Inflammatory macrophage treated with lipopolysaccharide for 4 hours (primary cell): ENCODE results near the gene GNG2.

Experiments
- DNase-seq: peaks from one replicate; pipeline ENCODE4 v3.0.0-alpha.2; 2020

GNG2 gene

DNA sequence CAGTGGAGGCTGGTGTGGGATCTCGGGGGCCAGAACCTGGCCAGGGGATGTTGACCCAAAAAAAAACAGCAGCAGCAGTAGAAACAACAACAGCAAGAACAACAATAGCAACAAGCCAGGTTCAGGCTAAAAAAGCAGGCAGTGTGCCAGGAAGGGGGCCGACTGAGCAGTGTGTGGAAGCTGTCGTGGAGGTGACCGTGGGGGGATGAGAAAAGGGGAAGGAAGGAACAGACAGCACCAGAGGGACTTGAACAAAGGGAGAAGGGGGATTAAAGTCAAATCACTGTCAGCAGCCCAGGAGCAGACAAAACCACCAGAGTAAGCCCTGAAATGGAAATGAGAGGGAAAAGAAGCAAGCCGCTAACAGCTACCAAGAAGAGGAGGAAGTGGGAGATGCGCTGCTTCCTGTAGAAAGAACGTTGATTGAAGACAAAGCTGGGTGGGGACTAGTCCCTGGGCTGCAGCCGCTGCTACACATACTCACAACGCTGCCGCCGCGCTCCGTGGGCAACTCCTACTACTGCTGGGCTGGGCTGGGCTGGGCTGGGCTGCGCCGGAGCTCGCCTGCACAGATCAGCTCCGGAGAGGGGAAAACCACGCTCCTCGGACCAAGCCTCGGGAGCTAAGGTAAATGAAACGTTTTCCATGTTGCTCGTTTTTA is at the start of gene GNG2:
TSS of gene GNG2 (plus strand) at position 449 of the 661 bp plus-strand sequence. CDS start 90,067 bp downstream, outside the sequence.
- DNase-seq = peak; percentile 87

DNA sequence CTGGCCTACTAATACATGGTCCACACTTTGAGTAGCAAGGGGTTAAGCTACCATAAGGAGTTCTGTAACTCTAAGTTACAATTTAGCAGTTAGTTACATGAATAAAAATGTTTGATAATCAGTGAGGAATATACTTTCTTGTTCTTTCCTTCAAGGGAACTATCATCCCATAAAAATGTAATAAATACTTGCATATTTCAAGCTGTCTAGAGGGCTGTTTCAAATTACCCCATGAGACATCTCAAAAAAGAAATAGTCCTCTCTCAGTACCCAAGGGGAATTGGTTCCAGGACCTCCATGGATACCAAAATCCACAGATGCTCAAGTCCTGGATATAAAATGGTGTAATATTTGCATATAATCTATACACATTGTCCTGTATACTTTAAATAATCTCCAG is 48.7 kb upstream of the GNG2 start:
- no peak for DNase-seq

GRCh38 chr14:51816031-51816430 is 44.4 kb upstream of the GNG2 start:
- DNase-seq = no peak

- no peak for DNase-seq
These were observed 43.1 kb upstream of the GNG2 start for GRCh38 chr14:51817326-51817725.

- DNase-seq = no peak
These were observed 41.5 kb upstream of the GNG2 start for GRCh38 chr14:51818748-51819380.

DNA sequence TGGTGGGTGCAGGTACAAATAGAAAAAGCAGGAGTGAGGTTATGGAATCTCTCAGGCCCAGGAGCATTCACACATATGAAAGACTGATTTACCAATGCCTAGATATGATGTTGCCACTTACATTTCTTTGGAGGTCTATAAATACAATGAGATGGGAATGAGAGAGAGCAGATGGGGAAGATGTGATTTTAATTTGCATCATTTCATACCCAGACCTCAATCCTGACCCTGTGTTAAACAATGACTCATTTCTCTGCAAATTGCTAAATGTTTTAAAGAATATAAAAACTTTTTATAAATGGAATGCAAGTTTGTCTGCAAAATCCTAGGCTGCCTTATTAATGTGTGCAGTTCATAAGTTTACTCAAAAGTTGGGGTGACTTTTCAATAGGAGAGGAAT is 38.6 kb upstream of the GNG2 start:
- DNase-seq = no peak

GRCh38 chr14:51822499-51822898 is 37.9 kb upstream of the GNG2 start:
- DNase-seq = no peak

GRCh38 chr14:51823706-51824105 is 36.7 kb upstream of the GNG2 start:
- no peak for DNase-seq

DNA sequence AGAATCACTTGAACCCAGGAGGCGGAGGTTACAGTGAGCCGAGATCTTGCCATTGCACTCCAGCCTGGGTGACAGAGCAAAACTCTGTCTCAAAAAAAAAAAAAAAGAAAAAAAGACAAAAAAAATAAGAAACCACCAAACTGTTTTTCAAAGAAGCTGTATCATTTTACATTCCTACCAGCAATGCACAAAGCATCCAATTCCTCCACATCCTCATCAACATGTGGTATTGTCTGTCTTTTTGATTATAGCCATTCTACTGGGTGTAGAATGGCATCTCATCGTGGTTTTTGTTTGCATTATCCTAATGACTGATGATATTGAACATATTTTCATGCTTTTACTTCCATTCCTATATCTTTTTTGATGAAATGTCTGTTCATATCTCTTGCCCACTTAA is 36.2 kb upstream of the GNG2 start:
- DNase-seq = no peak

DNA sequence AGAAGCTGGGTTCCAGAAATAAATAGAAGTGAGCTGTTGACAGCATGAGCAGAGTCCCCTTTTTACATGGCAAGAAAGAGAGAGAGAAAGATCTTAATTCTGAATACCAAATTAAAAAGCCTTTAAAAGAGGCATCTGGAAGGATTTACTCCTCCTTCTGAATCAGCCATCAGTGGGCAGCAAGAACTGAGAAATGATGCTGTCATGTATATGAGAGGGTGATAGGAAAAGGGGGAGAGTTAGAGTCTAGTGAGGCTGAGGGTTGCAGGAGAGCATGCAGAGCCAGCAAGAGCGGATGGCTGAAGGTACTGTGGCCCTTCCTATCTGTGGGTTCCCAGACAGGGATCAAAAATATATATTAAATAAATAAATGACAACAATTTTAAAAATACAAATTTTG is 34.5 kb upstream of the GNG2 start:
- DNase-seq = no peak

GRCh38 chr14:51828017-51828797 is 32.2 kb upstream of the GNG2 start:
- DNase-seq = peak; percentile 65

DNA sequence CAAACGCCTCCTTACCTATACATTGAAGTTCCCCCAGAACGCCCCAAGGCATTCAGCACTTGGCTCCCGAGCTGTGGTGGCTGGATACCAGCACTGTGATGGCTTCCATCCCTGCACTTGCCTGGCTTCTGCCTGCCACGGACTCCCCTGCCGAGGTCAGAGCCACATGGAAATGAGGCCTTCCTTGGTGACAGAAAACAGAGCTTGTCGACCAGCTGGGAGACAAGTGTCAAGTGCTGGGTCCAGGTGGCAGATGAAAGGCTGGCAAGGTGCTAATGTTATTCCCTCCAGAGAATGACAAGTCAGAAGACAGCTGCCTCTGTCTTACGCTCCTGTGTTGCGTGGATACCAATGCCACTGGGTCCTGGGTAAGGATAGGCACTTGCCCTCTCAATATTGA is 26.2 kb upstream of the GNG2 start:
- DNase-seq = no peak

DNA sequence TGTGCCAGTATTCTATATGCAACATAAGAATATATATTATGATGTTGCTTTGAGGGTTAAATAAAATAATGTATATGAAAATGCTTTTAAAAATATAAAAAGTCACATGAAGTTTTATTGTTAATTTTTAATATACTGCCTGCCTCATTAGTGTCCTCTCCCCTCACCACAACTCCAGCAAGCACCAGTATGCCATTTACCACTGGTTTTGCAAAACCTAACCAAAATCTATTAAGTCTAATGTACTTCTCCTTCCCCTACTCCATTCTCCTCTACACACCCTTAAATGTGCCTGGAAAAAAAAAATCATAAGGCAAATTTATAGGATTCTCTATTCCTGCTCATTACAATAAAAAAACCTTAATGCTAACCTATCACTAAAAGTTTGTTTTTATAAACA is 24.0 kb upstream of the GNG2 start:
- no peak for DNase-seq

GRCh38 chr14:51844081-51844881 is 16.1 kb upstream of the GNG2 start:
- peak; percentile 63 for DNase-seq

GRCh38 chr14:51845811-51846210 is 14.6 kb upstream of the GNG2 start:
- no peak for DNase-seq

- peak; percentile 92 for DNase-seq
These were observed 13.6 kb upstream of the GNG2 start for GRCh38 chr14:51846631-51847488.

GRCh38 chr14:51847489-51847796 is 13.0 kb upstream of the GNG2 start:
- DNase-seq = no peak

DNA sequence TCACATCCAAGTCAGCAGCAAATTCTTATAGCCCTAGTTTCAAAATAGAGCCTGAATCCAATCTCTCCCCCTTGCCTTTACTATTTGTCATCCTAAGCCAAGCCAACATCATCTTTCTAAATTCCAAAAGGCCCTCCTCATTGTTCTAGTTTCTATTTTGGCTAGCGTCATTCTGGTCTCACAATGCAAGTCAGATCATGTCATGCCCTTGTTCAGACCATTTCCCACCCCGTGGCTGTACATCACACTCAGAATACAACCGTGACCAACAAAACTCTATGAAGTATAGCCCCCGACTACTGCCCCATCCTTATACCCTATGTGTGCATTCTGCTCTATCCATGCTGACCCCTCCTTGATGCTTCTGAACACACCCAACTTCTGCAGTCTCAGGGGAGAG is 12.3 kb upstream of the GNG2 start:
- peak; percentile 54 for DNase-seq

- peak; percentile 46 for DNase-seq
These were observed 11.3 kb upstream of the GNG2 start for GRCh38 chr14:51849097-51849496.

GRCh38 chr14:51850651-51851050 is 9.8 kb upstream of the GNG2 start:
- no peak for DNase-seq

- DNase-seq = no peak
These were observed 7.9 kb upstream of the GNG2 start for GRCh38 chr14:51852541-51852940.

- DNase-seq = no peak
These were observed 5.2 kb upstream of the GNG2 start for GRCh38 chr14:51855234-51855633.
